Natural killer cell (primary cell): ENCODE measurements around the gene CYSRT1. TPM values are rescaled to one million over a fixed set of nuclear protein-coding genes. Genes with fewer than 3 reads are reported as not detected.
A peak's percentile ranks its signal among the peaks of the same experiment; 100 is the strongest.

Experiments
- ATAC-seq, 3 donors: fragments of 150-1000 bp in 2 of 3; fragments of 200-7000 bp in 1 of 3; cut with Tn5 transposase; 1 replicate in 1 of 3; 2 replicates in 2 of 3; pipeline ENCODE4 v1.10.0; 2021; ENCODE audit warnings: mild to moderate bottlenecking in 2 of 3, moderate library complexity in 2 of 3
- DNase-seq, 2 donors: peaks; one replicate each; pipeline versions ENCODE4 v3.0.0 to v3.0.0-alpha.2; 2013 to 2021; ENCODE audit warnings: mixed read lengths in 1 of 2
- H3K27ac ChIP-seq: one replicate; pipeline ENCODE4 v1.5.1; 2013; ENCODE audit warnings: mild to moderate bottlenecking, low read length
- H3K27me3 ChIP-seq: one replicate; pipeline ENCODE4 v1.6.1; 2013; ENCODE audit warnings: low read length; ENCODE audit not compliant: control insufficient read depth, insufficient read depth
- H3K36me3 ChIP-seq: one replicate; pipeline ENCODE4 v1.6.1; 2013; ENCODE audit warnings: low read length; ENCODE audit not compliant: control insufficient read depth, insufficient read depth
- H3K4me1 ChIP-seq: one replicate; pipeline ENCODE4 v1.6.1; 2013; ENCODE audit warnings: low read length; ENCODE audit not compliant: control insufficient read depth, insufficient read depth
- H3K4me3 ChIP-seq: one replicate; pipeline ENCODE4 v1.5.1; 2013; ENCODE audit warnings: low read length
- H3K9me3 ChIP-seq: one replicate; pipeline ENCODE4 v1.6.1; 2013; ENCODE audit warnings: low read length; ENCODE audit not compliant: control insufficient read depth, insufficient read depth
- H3K27ac Mint-ChIP-seq, 2 donors: one replicate each; pipeline ENCODE4 v1.8.0; 2022; ENCODE audit warnings: mild to moderate bottlenecking in 2 of 2, mixed read lengths in 2 of 2, moderate library complexity in 1 of 2
- H3K27me3 Mint-ChIP-seq, 2 donors: one replicate each; pipeline ENCODE4 v1.8.0; 2022; ENCODE audit warnings: low read depth in 2 of 2, mixed read lengths in 2 of 2
- H3K36me3 Mint-ChIP-seq: one replicate; pipeline ENCODE4 v1.8.0; 2022; ENCODE audit warnings: mixed read lengths
- H3K4me1 Mint-ChIP-seq, 2 donors: one replicate each; pipeline ENCODE4 v1.8.0; 2022; ENCODE audit warnings: mixed read lengths in 2 of 2
- H3K4me3 Mint-ChIP-seq: one replicate; pipeline ENCODE4 v1.8.0; 2022; ENCODE audit warnings: mild to moderate bottlenecking, moderate library complexity, mixed read lengths
- H3K9me3 Mint-ChIP-seq, 2 donors: one replicate each; pipeline ENCODE4 v1.8.0; 2022; ENCODE audit warnings: mixed read lengths in 2 of 2
- CTCF ChIP-seq: fragments of 200-600 bp; IDR thresholded peaks from one replicate; pipeline ENCODE4 v1.8.0; 2022; ENCODE audit warnings: antibody characterized with exemption
- WGBS: methylation state at CpG from one replicate; pipeline ENCODE4 v1.1.7; 2013; ENCODE audit warnings: missing lambda C conversion rate; ENCODE audit not compliant: insufficient coverage; 5-methylcytosine and 5-hydroxymethylcytosine counted together
- intact Hi-C: fragments of 100-400 bp; cut with micrococcal nuclease; formaldehyde crosslinking; loops from one replicate; pipeline ENCODE4 v1.14.2; 2022
- total RNA-seq, 4 donors: library from RNA; stranded (reverse); fragments of 120-200 nt in 1 of 4; gene quantifications; one replicate each; pipeline versions ENCODE4 v1.2.3 to v1.2.4, GENCODE V29; 2013 to 2022

The CYSRT1 gene
- total RNA-seq, 3 donors from 2014 or later (not counting 1 experiment from before 2014, with no cell fraction given): 0.38 TPM; not detected in 2

- no peak overlapping the region for H3K4me3 Mint-ChIP-seq
- ATAC-seq: no peak
- H3K36me3 Mint-ChIP-seq: no peaks in the 10 kb centered on the region
- H3K27ac ChIP-seq: no peak overlapping the region
- H3K9me3 Mint-ChIP-seq: no peaks in the 10 kb centered on the region
- H3K27ac Mint-ChIP-seq: peak overlapping the region in 1 of 2 donors; percentile 73
- H3K4me1 ChIP-seq: peaks cover 51% of the 10 kb centered on the region
- no peak for TF ChIP-seq CTCF
- 75% methylated on average over 17 of the region's 18 CpGs for WGBS
- DNase-seq: no peak
- intact Hi-C loops: no loop called here
- no peak overlapping the region for H3K4me3 ChIP-seq
- H3K4me1 Mint-ChIP-seq: peaks cover 0 to 16% of the 10 kb centered on the region in 2 donors
- no peaks in the 10 kb centered on the region for H3K36me3 ChIP-seq
- peaks cover 0 to 6% of the 10 kb centered on the region in 2 donors for H3K27me3 Mint-ChIP-seq
- no peaks in the 10 kb centered on the region for H3K9me3 ChIP-seq
- no peaks in the 10 kb centered on the region for H3K27me3 ChIP-seq
Observed at GRCh38 chr9:137234758-137235423, 9.9 kb downstream of the CYSRT1 start.

DNA sequence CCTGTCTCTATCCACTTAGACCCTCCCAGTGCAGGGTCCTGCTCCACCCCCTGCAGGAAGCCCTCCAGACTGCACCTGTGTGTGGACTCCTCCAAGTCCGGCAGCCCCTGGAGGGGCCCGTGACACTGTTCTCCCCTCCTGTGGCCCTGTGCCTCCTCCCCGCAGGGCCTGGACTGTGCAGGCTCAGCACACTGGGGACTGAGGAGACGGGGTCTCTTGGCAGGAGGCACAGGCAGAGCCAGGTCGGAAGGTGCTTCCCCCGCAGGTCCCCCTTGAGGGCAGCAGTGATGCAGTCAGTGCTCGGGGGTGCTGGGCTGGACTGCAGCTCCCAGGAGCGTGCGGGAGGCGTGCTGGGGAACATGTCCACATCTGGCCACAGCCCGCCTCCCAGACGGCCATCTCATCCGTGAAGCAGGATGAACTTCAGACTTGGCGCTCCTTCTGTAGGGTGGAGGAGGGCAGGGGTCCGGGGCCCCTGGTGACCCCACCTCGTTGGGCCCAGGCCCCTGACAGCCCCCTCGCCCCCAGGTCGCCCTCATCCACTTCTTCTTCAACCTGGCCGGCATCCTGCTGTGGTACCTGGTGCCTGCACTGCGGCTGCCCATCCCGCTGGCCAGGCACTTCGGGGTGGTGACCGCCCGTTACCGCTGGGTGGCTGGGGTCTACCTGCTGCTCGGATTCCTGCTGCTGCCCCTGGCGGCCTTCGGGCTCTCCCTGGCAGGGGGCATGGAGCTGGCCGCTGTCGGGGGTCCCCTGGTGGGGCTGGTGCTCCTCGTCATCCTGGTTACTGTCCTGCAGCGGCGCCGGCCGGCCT is 10.7 kb downstream of the CYSRT1 start:
- H3K4me3 Mint-ChIP-seq: no peak overlapping the region
- ATAC-seq (no peak), DNase-seq (no peak)
- H3K27me3 ChIP-seq: no peaks in the 10 kb centered on the region
- H3K9me3 ChIP-seq: no peaks in the 10 kb centered on the region
- H3K36me3 ChIP-seq: no peaks in the 10 kb centered on the region
- H3K4me1 ChIP-seq: peaks cover 54% of the 10 kb centered on the region
- no peak overlapping the region for H3K27ac ChIP-seq
- no peak overlapping the region for H3K27ac Mint-ChIP-seq
- H3K4me3 ChIP-seq: no peak overlapping the region
- intact Hi-C loops: no loop called here
- 69% methylated on average over 35 of the region's 35 CpGs for WGBS
- H3K4me1 Mint-ChIP-seq: peaks cover 0 to 17% of the 10 kb centered on the region in 2 donors
- H3K9me3 Mint-ChIP-seq: no peaks in the 10 kb centered on the region
- peaks cover 0 to 6% of the 10 kb centered on the region in 2 donors for H3K27me3 Mint-ChIP-seq
- H3K36me3 Mint-ChIP-seq: no peaks in the 10 kb centered on the region
- no peak for TF ChIP-seq CTCF

GRCh38 chr9:137236238-137236935 is 11.4 kb downstream of the CYSRT1 start:
- H3K27ac ChIP-seq: no peak overlapping the region
- Mint-ChIP-seq H3K9me3 (no peaks in the 10 kb centered on the region), H3K27ac (no peak overlapping the region), H3K4me1 (peaks cover 4 to 23% of the 10 kb centered on the region in 2 donors), H3K36me3 (no peaks in the 10 kb centered on the region), H3K27me3 (peaks cover 0 to 10% of the 10 kb centered on the region in 2 donors), H3K4me3 (no peak overlapping the region)
- H3K4me1 ChIP-seq: peaks cover 54% of the 10 kb centered on the region
- H3K36me3 ChIP-seq: no peaks in the 10 kb centered on the region
- no peak overlapping the region for H3K4me3 ChIP-seq
- intact Hi-C loops: no loop called here
- H3K27me3 ChIP-seq: no peaks in the 10 kb centered on the region
- TF ChIP-seq CTCF: peak; percentile 98
- DNase-seq: peak; percentile 90 to 95
- peak; percentile 32 to 55 (median 49) for ATAC-seq
- WGBS: 10% methylated on average over 31 of the region's 31 CpGs
- no peaks in the 10 kb centered on the region for H3K9me3 ChIP-seq
